GM18505 (cell line): ENCODE measurements around the gene ABCC6.

Experiments
- ATAC-seq: cut with Tn5 transposase; IDR thresholded peaks from one replicate; pipeline ENCODE4 v1.9.1; 2021; ENCODE audit not compliant: unreplicated experiment
- POLR2A ChIP-seq: IDR thresholded peaks from 4 replicates; pipeline ENCODE4 v1.6.1; 2011; ENCODE audit warnings: borderline replicate concordance; ENCODE audit not compliant: insufficient read depth, insufficient read length; ENCODE audit errors: extremely low read depth

Gene ABCC6

DNA sequence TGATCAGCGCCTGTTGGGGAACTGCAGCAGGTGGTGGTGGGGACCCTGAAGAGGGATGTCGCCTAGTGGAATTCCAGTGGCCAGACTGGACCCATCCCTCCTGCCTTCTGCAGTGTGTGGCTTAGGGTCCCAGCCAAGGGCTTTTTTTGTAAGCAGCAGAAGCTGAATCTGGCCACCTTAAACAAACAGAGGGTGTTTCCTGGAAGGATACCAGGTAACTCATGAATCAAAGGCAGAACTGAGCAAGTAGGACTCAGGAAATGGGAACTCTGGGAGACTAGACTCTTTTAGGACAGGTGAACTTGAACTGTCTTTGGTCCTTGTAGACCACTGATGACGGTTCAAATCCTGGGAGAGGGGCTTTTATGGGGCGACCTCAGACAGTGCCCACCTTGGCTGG is 124.0 kb downstream of the ABCC6 start:
- no peak for TF ChIP-seq POLR2A
- no peak for ATAC-seq
